ENCODE results near the gene PRKN.

The PRKN gene

GRCh38 chr6:161828355-161828754 is 899.2 kb downstream of the PRKN start:
- no peak for DNase-seq

GRCh38 chr6:161826512-161826911 is 901.1 kb downstream of the PRKN start:
- DNase-seq, result no peak

GRCh38 chr6:161822204-161822603 is 905.4 kb downstream of the PRKN start:
- DNase-seq, result peak; percentile 18

- DNase-seq, result no peak
These were observed 909.7 kb downstream of the PRKN start for GRCh38 chr6:161817881-161818280.

- DNase-seq, result no peak
These were observed 911.6 kb downstream of the PRKN start for GRCh38 chr6:161815965-161816364.

GRCh38 chr6:161813156-161813555 is 914.4 kb downstream of the PRKN start:
- no peak for DNase-seq

- no peak for DNase-seq
These were observed 917.6 kb downstream of the PRKN start for GRCh38 chr6:161809971-161810370.

GRCh38 chr6:161804838-161805237 is 922.7 kb downstream of the PRKN start:
- no peak for DNase-seq

GRCh38 chr6:161803131-161803530 is 924.4 kb downstream of the PRKN start:
- DNase-seq, result no peak

- no peak for DNase-seq
These were observed 925.3 kb downstream of the PRKN start for GRCh38 chr6:161802231-161802630.

- DNase-seq, result no peak
These were observed 928.6 kb downstream of the PRKN start for GRCh38 chr6:161798844-161799394.

- no peak for DNase-seq
These were observed 930.9 kb downstream of the PRKN start for GRCh38 chr6:161796681-161797080.

GRCh38 chr6:161792851-161793493 is 934.6 kb downstream of the PRKN start:
- no peak for DNase-seq

GRCh38 chr6:161788531-161788930 is 939.0 kb downstream of the PRKN start:
- no peak for DNase-seq

GRCh38 chr6:161772176-161772575 is 955.4 kb downstream of the PRKN start:
- no peak for DNase-seq

GRCh38 chr6:161761966-161762365 is 965.6 kb downstream of the PRKN start:
- DNase-seq, result no peak

GRCh38 chr6:161755080-161755479 is 972.5 kb downstream of the PRKN start:
- no peak for DNase-seq

- DNase-seq, result no peak
These were observed 976.9 kb downstream of the PRKN start for GRCh38 chr6:161750686-161751085.

GRCh38 chr6:161749576-161749975 is 978.0 kb downstream of the PRKN start:
- no peak for DNase-seq

- peak; percentile 87 for DNase-seq
These were observed 978.8 kb downstream of the PRKN start for GRCh38 chr6:161748535-161749416.

GRCh38 chr6:161747506-161747905 is 980.1 kb downstream of the PRKN start:
- DNase-seq, result no peak

GRCh38 chr6:161745594-161746141 is 981.9 kb downstream of the PRKN start:
- peak; percentile 65 for DNase-seq

GRCh38 chr6:161745128-161745527 is 982.4 kb downstream of the PRKN start:
- DNase-seq, result no peak
